ENCODE measurements around the gene CASZ1.

DNA sequence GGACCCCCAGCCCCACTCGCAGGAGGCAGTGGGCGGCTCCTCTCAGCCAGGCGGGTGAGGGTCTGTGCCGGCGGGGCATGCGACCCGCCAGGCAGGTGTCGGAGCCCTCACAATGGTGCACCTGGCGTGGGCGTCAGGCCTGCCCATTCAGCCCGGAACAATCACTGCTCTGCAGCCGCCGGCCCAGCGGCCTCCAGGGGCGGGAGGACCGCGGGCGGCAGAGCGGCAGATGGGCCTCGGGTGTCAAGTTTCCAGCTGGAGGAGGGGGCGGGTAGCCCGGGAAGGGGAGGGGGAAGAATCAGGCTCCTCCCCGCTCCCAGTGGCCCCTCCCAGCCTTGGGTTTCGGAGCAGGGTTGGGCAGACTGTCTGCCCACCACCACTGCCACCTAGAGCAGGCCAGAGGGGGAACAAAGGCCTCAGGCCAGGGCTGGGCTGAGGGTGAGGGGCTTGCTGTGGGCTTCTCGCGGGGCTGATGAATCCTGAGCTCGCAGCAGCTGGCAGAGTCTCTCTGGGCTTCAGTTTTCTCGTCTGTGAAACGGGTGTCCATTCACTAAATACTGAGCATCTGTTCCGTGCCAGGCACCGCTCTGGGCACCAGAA, 39.5 kb upstream of the CASZ1 start:
- TF ChIP-seq, protein P1, sequence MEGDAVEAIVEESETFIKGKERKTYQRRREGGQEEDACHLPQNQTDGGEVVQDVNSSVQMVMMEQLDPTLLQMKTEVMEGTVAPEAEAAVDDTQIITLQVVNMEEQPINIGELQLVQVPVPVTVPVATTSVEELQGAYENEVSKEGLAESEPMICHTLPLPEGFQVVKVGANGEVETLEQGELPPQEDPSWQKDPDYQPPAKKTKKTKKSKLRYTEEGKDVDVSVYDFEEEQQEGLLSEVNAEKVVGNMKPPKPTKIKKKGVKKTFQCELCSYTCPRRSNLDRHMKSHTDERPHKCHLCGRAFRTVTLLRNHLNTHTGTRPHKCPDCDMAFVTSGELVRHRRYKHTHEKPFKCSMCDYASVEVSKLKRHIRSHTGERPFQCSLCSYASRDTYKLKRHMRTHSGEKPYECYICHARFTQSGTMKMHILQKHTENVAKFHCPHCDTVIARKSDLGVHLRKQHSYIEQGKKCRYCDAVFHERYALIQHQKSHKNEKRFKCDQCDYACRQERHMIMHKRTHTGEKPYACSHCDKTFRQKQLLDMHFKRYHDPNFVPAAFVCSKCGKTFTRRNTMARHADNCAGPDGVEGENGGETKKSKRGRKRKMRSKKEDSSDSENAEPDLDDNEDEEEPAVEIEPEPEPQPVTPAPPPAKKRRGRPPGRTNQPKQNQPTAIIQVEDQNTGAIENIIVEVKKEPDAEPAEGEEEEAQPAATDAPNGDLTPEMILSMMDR (IDR thresholded peaks at IDR 0.05 in 8 of 11, conservative IDR thresholded peaks at IDR 0.05 in 3 of 11): no peak
- TF ChIP-seq POLR2A (IDR thresholded peaks at IDR 0.05): no peak

Data from spleen (tissue), 7 donors.